H9 (cell line): ENCODE data around the gene SIGLEC7. TPM values are rescaled to one million over a fixed set of nuclear protein-coding genes. Genes with fewer than 3 reads are reported as not detected.

ENCODE experiments used
- DNase-seq: peaks from one replicate; pipeline ENCODE4 v3.0.0-alpha.2; 2017
- H2AFZ ChIP-seq: one replicate; pipeline ENCODE4 v1.6.1; 2013; ENCODE audit warnings: mild to moderate bottlenecking, low read length, control low read depth, moderate library complexity
- H2AK5ac ChIP-seq: 2 replicates; pipeline ENCODE4 v1.6.1; 2013; ENCODE audit warnings: low read length, control low read depth, mixed read lengths; ENCODE audit not compliant: insufficient read length
- H2BK120ac ChIP-seq: one replicate; pipeline ENCODE4 v1.6.1; 2013; ENCODE audit warnings: low read depth, mild to moderate bottlenecking, low read length, control low read depth, inconsistent platforms; ENCODE audit not compliant: poor library complexity, severe bottlenecking
- H2BK12ac ChIP-seq: 2 replicates; pipeline ENCODE4 v1.6.1; 2013; ENCODE audit warnings: low read length, control low read depth, mixed read lengths, low read depth; ENCODE audit not compliant: insufficient read length
- H2BK15ac ChIP-seq: 2 replicates; pipeline ENCODE4 v1.6.1; 2013; ENCODE audit warnings: low read depth, low read length, control low read depth
- H2BK20ac ChIP-seq: one replicate; pipeline ENCODE4 v1.6.1; 2013; ENCODE audit warnings: low read depth, mild to moderate bottlenecking, low read length, control low read depth, inconsistent platforms; ENCODE audit not compliant: poor library complexity, severe bottlenecking
- H2BK5ac ChIP-seq: 2 replicates; pipeline ENCODE4 v1.6.1; 2013; ENCODE audit warnings: low read length, control low read depth, mixed read lengths; ENCODE audit not compliant: insufficient read length
- H3K14ac ChIP-seq: 2 replicates; pipeline ENCODE4 v1.6.1; 2013; ENCODE audit warnings: low read length, control low read depth; ENCODE audit not compliant: insufficient read depth
- H3K18ac ChIP-seq: 2 replicates; pipeline ENCODE4 v1.6.1; 2013; ENCODE audit warnings: low read depth, mild to moderate bottlenecking, mixed read lengths, low read length, control low read depth; ENCODE audit not compliant: insufficient read length
- H3K23ac ChIP-seq: 2 replicates; pipeline ENCODE4 v1.6.1; 2013; ENCODE audit warnings: low read length, control low read depth, mixed read lengths, low read depth; ENCODE audit not compliant: insufficient read length
- H3K23me2 ChIP-seq: 2 replicates; pipeline ENCODE4 v1.6.1; 2013; ENCODE audit warnings: low read depth, mild to moderate bottlenecking, mixed read lengths, low read length, control low read depth; ENCODE audit not compliant: insufficient read length, poor library complexity, severe bottlenecking
- H3K27ac ChIP-seq: 2 replicates; pipeline ENCODE4 v1.5.1; 2013; ENCODE audit warnings: low read length, control low read depth, mixed read lengths, low read depth; ENCODE audit not compliant: insufficient read length
- H3K27me3 ChIP-seq: 2 replicates; pipeline ENCODE4 v1.6.1; 2013; ENCODE audit warnings: low read length, control low read depth, inconsistent platforms; ENCODE audit not compliant: insufficient read depth
- H3K4ac ChIP-seq: 2 replicates; pipeline ENCODE4 v1.6.1; 2013; ENCODE audit warnings: low read depth, mild to moderate bottlenecking, control low read depth, inconsistent platforms, low read length, moderate library complexity
- H3K4me1 ChIP-seq: 2 replicates; pipeline ENCODE4 v1.6.1; 2013; ENCODE audit warnings: low read length, control low read depth, inconsistent platforms; ENCODE audit not compliant: insufficient read depth
- H3K4me2 ChIP-seq: 2 replicates; pipeline ENCODE4 v1.6.1; 2013; ENCODE audit warnings: low read length, control low read depth, mixed read lengths; ENCODE audit not compliant: insufficient read length, insufficient read depth
- H3K56ac ChIP-seq: 2 replicates; pipeline ENCODE4 v1.6.1; 2013; ENCODE audit warnings: low read depth, mild to moderate bottlenecking, mixed read lengths, low read length, control low read depth; ENCODE audit not compliant: insufficient read length
- H3K79me1 ChIP-seq: 2 replicates; pipeline ENCODE4 v1.6.1; 2013; ENCODE audit warnings: low read depth, mild to moderate bottlenecking, moderate library complexity, low read length, control low read depth, inconsistent platforms; ENCODE audit not compliant: insufficient read depth, poor library complexity, severe bottlenecking
- H3K79me2 ChIP-seq: 2 replicates; pipeline ENCODE4 v1.6.1; 2013; ENCODE audit warnings: low read length, control low read depth, inconsistent platforms; ENCODE audit not compliant: insufficient read depth
- H3K9ac ChIP-seq: 2 replicates; pipeline ENCODE4 v1.6.1; 2013; ENCODE audit warnings: low read length, control low read depth, mixed read lengths; ENCODE audit not compliant: insufficient read length; ENCODE audit errors: extremely low read depth
- H3K9me3 ChIP-seq: one replicate; pipeline ENCODE4 v1.6.1; 2013; ENCODE audit warnings: low read depth, low read length, inconsistent platforms; ENCODE audit not compliant: control insufficient read depth
- H3T11ph ChIP-seq: one replicate; pipeline ENCODE4 v1.6.1; 2013; ENCODE audit warnings: mild to moderate bottlenecking, low read length, control low read depth, inconsistent platforms
- H4K20me1 ChIP-seq: one replicate; pipeline ENCODE4 v1.6.1; 2013; ENCODE audit not compliant: control insufficient read depth, insufficient read length, insufficient read depth
- H4K5ac ChIP-seq: 2 replicates; pipeline ENCODE4 v1.6.1; 2013; ENCODE audit warnings: low read depth, mild to moderate bottlenecking, mixed read lengths, low read length, control low read depth; ENCODE audit not compliant: insufficient read length
- H4K8ac ChIP-seq: replicated peaks from 2 replicates; pipeline ENCODE4 v1.6.1; 2013; ENCODE audit warnings: low read length, control low read depth, mixed read lengths, low read depth; ENCODE audit not compliant: insufficient read length
- H4K91ac ChIP-seq: 2 replicates; pipeline ENCODE4 v1.6.1; 2013; ENCODE audit warnings: low read depth, mild to moderate bottlenecking, moderate library complexity, mixed read lengths, low read length, control low read depth; ENCODE audit not compliant: insufficient read length
- H3K27ac Mint-ChIP-seq, 3 experiments: 2 replicates in 2 of 3; 3 replicates in 1 of 3; pipeline ENCODE4 v1.8.0; 2020 to 2021; ENCODE audit warnings: mixed read lengths in 3 of 3, mild to moderate bottlenecking in 1 of 3, moderate library complexity in 1 of 3
- H3K27me3 Mint-ChIP-seq: 2 replicates; pipeline ENCODE4 v1.8.0; 2021; ENCODE audit warnings: low read depth, mild to moderate bottlenecking, moderate library complexity, mixed read lengths
- H3K36me3 Mint-ChIP-seq, 3 experiments: 2 replicates in 2 of 3; 3 replicates in 1 of 3; pipeline ENCODE4 v1.8.0; 2020 to 2021; ENCODE audit warnings: low read depth in 3 of 3, mixed read lengths in 3 of 3; ENCODE audit not compliant: insufficient read depth in 1 of 3
- H3K4me1 Mint-ChIP-seq, 2 experiments: 2 replicates each; pipeline ENCODE4 v1.8.0; 2020; ENCODE audit warnings: mixed read lengths in 2 of 2
- H3K4me3 Mint-ChIP-seq, 2 experiments: 2 replicates in 1 of 2; 3 replicates in 1 of 2; pipeline ENCODE4 v1.8.0; 2020 to 2021; ENCODE audit warnings: mild to moderate bottlenecking in 2 of 2, mixed read lengths in 2 of 2, moderate library complexity in 1 of 2
- H3K9me3 Mint-ChIP-seq, 2 experiments: 2 replicates in 1 of 2; 3 replicates in 1 of 2; pipeline ENCODE4 v1.8.0; 2020; ENCODE audit warnings: mild to moderate bottlenecking in 2 of 2, mixed read lengths in 2 of 2, moderate library complexity in 1 of 2
- CTCF ChIP-seq: fragments of 200-600 bp; sonication (generic); conservative IDR thresholded peaks from 3 replicates; pipeline ENCODE4 v1.8.0; 2021; ENCODE audit warnings: antibody characterized with exemption, mild to moderate bottlenecking
- WGBS: extraction: QIAGEN DNeasy Blood & Tissue Kit; methylation state at CpG from one replicate; pipeline ENCODE4 v1.1.7; 2013; ENCODE audit warnings: missing lambda C conversion rate, low lambda C conversion rate, mixed read lengths; ENCODE audit not compliant: insufficient read length; ENCODE audit errors: extremely low coverage; 5-methylcytosine and 5-hydroxymethylcytosine counted together
- total RNA-seq: library from RNA; stranded (reverse); gene quantifications from 2 replicates; pipeline ENCODE4 v1.2.1, GENCODE V29; 2021

Gene SIGLEC7
- total RNA-seq, 1 experiment from 2014 or later, result not detected

- Mint-ChIP-seq H3K4me3 (no peak overlapping the region), H3K27ac (no peak overlapping the region), H3K9me3 (no peaks in the 10 kb centered on the region), H3K27me3 (no peaks in the 10 kb centered on the region), H3K4me1 (peaks cover 5 to 6% of the 10 kb centered on the region in 2 experiments), H3K36me3 (peaks cover 0 to 29% (median 6%) of the 10 kb centered on the region in 3 experiments; a peak in 4 of 7 replicates)
- H2BK20ac ChIP-seq, result no peak overlapping the region
- H2BK5ac ChIP-seq, result no peak overlapping the region
- no peak overlapping the region for H3K23ac ChIP-seq
- no peaks in the 10 kb centered on the region for H4K20me1 ChIP-seq
- DNase-seq, result no peak
- peaks cover 3% of the 10 kb centered on the region; the same call in 1 of the 2 replicates for H3K4me1 ChIP-seq
- no peak overlapping the region for H3K4ac ChIP-seq
- H3K79me1 ChIP-seq, result no peaks in the 10 kb centered on the region
- no peak overlapping the region for H3T11ph ChIP-seq
- H3K9me3 ChIP-seq, result no peaks in the 10 kb centered on the region
- peaks cover 6% of the 10 kb centered on the region for H3K23me2 ChIP-seq
- H4K5ac ChIP-seq, result no peak overlapping the region
- H3K27me3 ChIP-seq, result no peaks in the 10 kb centered on the region
- no peak overlapping the region for H2AFZ ChIP-seq
- no peak overlapping the region for H2BK120ac ChIP-seq
- H2BK15ac ChIP-seq, result no peak overlapping the region
- no peak overlapping the region for H3K56ac ChIP-seq
- H3K4me2 ChIP-seq, result no peak overlapping the region
- no peak overlapping the region for H2AK5ac ChIP-seq
- no peak overlapping the region for H4K91ac ChIP-seq
- WGBS, result no CpG with 5 or more reads among the region's 7 CpGs
- H4K8ac ChIP-seq, result no peak overlapping the region
- H3K18ac ChIP-seq, result no peak overlapping the region
- H3K27ac ChIP-seq, result no peak overlapping the region
- H3K79me2 ChIP-seq, result no peaks in the 10 kb centered on the region
- no peak overlapping the region for H3K9ac ChIP-seq
- H2BK12ac ChIP-seq, result no peak overlapping the region
- TF ChIP-seq CTCF, result no peak
- H3K14ac ChIP-seq, result no peak overlapping the region
Observed at GRCh38 chr19:51102991-51103390, 39.1 kb upstream of the SIGLEC7 start.
